SK-N-SH (cell line): ENCODE measurements around the gene ACTN4. TPM values are rescaled to one million over a fixed set of nuclear protein-coding genes. Genes with fewer than 3 reads are reported as not detected.

Source experiments
- CTCF ChIA-PET: fragments of 300-600, 350-600 bp; formaldehyde crosslinking; extraction: SDS; loops from one replicate; lab custom pipeline; 2021; lab: Yijun Ruan, JAX
- POLR2A ChIA-PET: fragments of 350-600 bp; sonication (Branson Sonifier 250); formaldehyde crosslinking; extraction: SDS; loops from one replicate; lab custom pipeline; 2020; ENCODE audit warnings: antibody characterized with exemption, inconsistent platforms; lab: Yijun Ruan, JAX
- DNase-seq: peaks from one replicate; pipeline ENCODE4 v3.0.0; 2012
- H2AFZ ChIP-seq: fragments of 200-600 bp; sonication (generic); 2 replicates; pipeline ENCODE4 v1.8.1; 2016; ENCODE audit warnings: antibody characterized with exemption, mild to moderate bottlenecking, low read depth
- H3F3A ChIP-seq: fragments of 200-600 bp; sonication (generic); replicated peaks from 2 replicates; pipeline ENCODE3; 2016; ENCODE audit warnings: antibody characterized with exemption, mild to moderate bottlenecking; ENCODE audit not compliant: insufficient read depth
- H3K27ac ChIP-seq, 2 experiments: fragments of 200-500 bp in 1 of 2; fragments of 200-600 bp in 1 of 2; sonication (Bioruptor generic) in 1 of 2; sonication (generic), shearing (Covaris generic) in 1 of 2; 2 replicates each; pipeline versions ENCODE4 v1.5.1 to v1.6.1; 2014 to 2016; ENCODE audit warnings: low read depth in 2 of 2, inconsistent platforms in 1 of 2, low read length in 1 of 2, mild to moderate bottlenecking in 1 of 2, mixed read lengths in 1 of 2
- H3K27me3 ChIP-seq: fragments of 200-600 bp; sonication (generic), shearing (Covaris generic); 2 replicates; pipeline ENCODE4 v1.6.1; 2016; ENCODE audit warnings: mixed run types; ENCODE audit not compliant: insufficient read depth
- H3K36me3 ChIP-seq, 2 experiments: fragments of 200-500 bp in 1 of 2; fragments of 200-600 bp in 1 of 2; sonication (Bioruptor generic) in 1 of 2; sonication (generic) in 1 of 2; replicated peaks in 1 of 2; 2 replicates each; pipeline versions ENCODE3 to v1.5.1; 2014 to 2016; ENCODE audit warnings: low read length in 1 of 2, mild to moderate bottlenecking in 1 of 2; ENCODE audit not compliant: insufficient read depth in 2 of 2, control insufficient read depth in 1 of 2
- H3K4me1 ChIP-seq, 2 experiments: fragments of 200-500 bp in 1 of 2; fragments of 200-600 bp in 1 of 2; sonication (Bioruptor generic) in 1 of 2; sonication (generic), shearing (Covaris generic) in 1 of 2; 2 replicates each; pipeline versions ENCODE4 v1.5.1 to v1.6.1; 2014 to 2016; ENCODE audit warnings: low read depth in 1 of 2, low read length in 1 of 2, mixed run types in 1 of 2; ENCODE audit not compliant: insufficient read depth in 2 of 2, control insufficient read depth in 1 of 2
- H3K4me2 ChIP-seq: fragments of 200-600 bp; sonication (generic), shearing (Covaris generic); 2 replicates; pipeline ENCODE4 v1.6.1; 2017; ENCODE audit warnings: mixed run types
- H3K4me3 ChIP-seq, 2 experiments: fragments of 200-500 bp in 1 of 2; fragments of 200-600 bp in 1 of 2; sonication (Bioruptor generic) in 1 of 2; sonication (generic), shearing (Covaris generic) in 1 of 2; 2 replicates each; pipeline versions ENCODE4 v1.5.1 to v1.8.1; 2014 to 2016; ENCODE audit warnings: low read depth in 2 of 2, inconsistent platforms in 1 of 2, low read length in 1 of 2, mild to moderate bottlenecking in 1 of 2, mixed read lengths in 1 of 2, moderate library complexity in 1 of 2
- H3K79me2 ChIP-seq: fragments of 200-600 bp; sonication (generic); 2 replicates; pipeline ENCODE4 v1.8.1; 2017; ENCODE audit warnings: mild to moderate bottlenecking; ENCODE audit not compliant: insufficient read depth
- H3K9ac ChIP-seq: fragments of 200-600 bp; sonication (generic); 2 replicates; pipeline ENCODE4 v1.6.1; 2017; ENCODE audit warnings: mixed run types
- H3K9me2 ChIP-seq: fragments of 200-600 bp; sonication (generic); 2 replicates; pipeline ENCODE4 v1.6.1; 2017; ENCODE audit warnings: mixed run types
- H3K9me3 ChIP-seq: fragments of 200-600 bp; sonication (generic); 2 replicates; pipeline ENCODE4 v1.6.1; 2017; ENCODE audit warnings: mixed run types, mild to moderate bottlenecking, moderate library complexity
- H4K20me1 ChIP-seq: fragments of 200-600 bp; sonication (generic); 2 replicates; pipeline ENCODE4 v1.6.1; 2017; ENCODE audit warnings: mild to moderate bottlenecking, mixed run types; ENCODE audit not compliant: insufficient read depth
- CTCF ChIP-seq: fragments of 200-600 bp; sonication (generic); IDR thresholded peaks from 2 replicates; pipeline ENCODE4 v1.6.1; 2017; ENCODE audit warnings: antibody characterized with exemption, mild to moderate bottlenecking, moderate library complexity
- GABPA ChIP-seq: IDR thresholded peaks from 2 replicates; pipeline ENCODE4 v1.4.0; 2012; ENCODE audit warnings: low read depth, mild to moderate bottlenecking
- NFIC ChIP-seq: IDR thresholded peaks from 2 replicates; pipeline ENCODE4 v1.4.0; 2012; ENCODE audit warnings: borderline replicate concordance
- NRF1 ChIP-seq: IDR thresholded peaks from 2 replicates; pipeline ENCODE4 v1.6.1; 2012; ENCODE audit warnings: low read depth, mild to moderate bottlenecking, low read length
- PBX3 ChIP-seq: IDR thresholded peaks from 2 replicates; pipeline ENCODE4; 2012
- POLR2AphosphoS5 ChIP-seq: IDR thresholded peaks from 2 replicates; pipeline ENCODE4 v1.6.1; 2012; ENCODE audit warnings: low read depth, low read length
- RAD21 ChIP-seq: IDR thresholded peaks from 2 replicates; pipeline ENCODE4 v1.6.1; 2012; ENCODE audit warnings: mild to moderate bottlenecking, low read length
- RCOR1 ChIP-seq: fragments of 150-350 bp; IDR thresholded peaks from 2 replicates; pipeline ENCODE4 v1.6.1; 2017; ENCODE audit warnings: antibody characterized with exemption, low read length
- RXRA ChIP-seq: IDR thresholded peaks from 2 replicates; pipeline ENCODE4 v1.4.0; 2012; ENCODE audit warnings: low read depth, mild to moderate bottlenecking, borderline replicate concordance
- SIN3A ChIP-seq: IDR thresholded peaks from 2 replicates; pipeline ENCODE4 v1.6.1; 2012; ENCODE audit warnings: low read depth, mild to moderate bottlenecking, low read length, moderate library complexity, borderline replicate concordance
- SMC3 ChIP-seq: IDR thresholded peaks from 2 replicates; pipeline ENCODE4 v1.6.1; 2012; ENCODE audit warnings: low read depth, low read length, improper control_type of control experiment
- TAF1 ChIP-seq: IDR thresholded peaks from 2 replicates; pipeline ENCODE4 v1.6.1; 2012; ENCODE audit warnings: low read depth, mild to moderate bottlenecking, low read length, moderate library complexity, borderline replicate concordance
- TCF12 ChIP-seq: IDR thresholded peaks from 2 replicates; pipeline ENCODE4 v1.4.0; 2012
- USF1 ChIP-seq: IDR thresholded peaks from 2 replicates; pipeline ENCODE4 v1.4.0; 2012; ENCODE audit warnings: low read depth, borderline replicate concordance
- ZBTB33 ChIP-seq: IDR thresholded peaks from 2 replicates; pipeline ENCODE4 v1.4.0; 2012; ENCODE audit warnings: low read depth, borderline replicate concordance
- WGBS: methylation state at CpG from one replicate; pipeline ENCODE4 v1.1.6; 2017; ENCODE audit warnings: low lambda C conversion rate; 5-methylcytosine and 5-hydroxymethylcytosine counted together
- polyA plus RNA-seq, 3 experiments: library from polyadenylated mRNA; depleted of rRNA; stranded (reverse); fragments of >200 nt; gene quantifications; 2 replicates each; pipeline ENCODE4 v1.2.3, GENCODE V29; 2012

Gene ACTN4
- polyA plus RNA-seq, 1 of the 3 experiments (the other 2 are of a cell fraction), result 598 TPM

- Histone ChIP-seq H3K4me2 (no peak overlapping the region), H3K4me3 (no peak overlapping the region; a peak in 1 of 4 replicates), H3F3A (peaks cover 5% of the 10 kb centered on the region), H4K20me1 (no peaks in the 10 kb centered on the region), H3K9ac (no peak overlapping the region), H2AFZ (no peak overlapping the region), H3K27me3 (no peaks in the 10 kb centered on the region), H3K36me3 (peaks cover 24 to 31% of the 10 kb centered on the region in 2 experiments), H3K9me3 (no peaks in the 10 kb centered on the region), H3K4me1 (no peaks in the 10 kb centered on the region), H3K27ac (no peak overlapping the region), H3K79me2 (peaks cover 5% of the 10 kb centered on the region; the same call in 1 of the 2 replicates), H3K9me2 (no peaks in the 10 kb centered on the region)
- DNase-seq, result peak; percentile 87
- POLR2A ChIA-PET, result interaction anchor here (1.0 to 1.3 kb wide), 4 partner anchors 13 to 232 kb away, joined by 3 to 8 read pairs (median 5); partner anchors contain the start of gene FAM98C
- TF ChIP-seq SMC3 (peak; percentile 88), RAD21 (peak; percentile 71), CTCF (peak; percentile 91), GABPA (no peak), PBX3 (no peak), TAF1 (no peak), NRF1 (no peak)
- CTCF ChIA-PET, result interaction anchor here (0.6 to 8.7 kb wide), 47 partner anchors 8 to 763 kb away, joined by 3 to 73 read pairs (median 4); partner anchors contain the start of genes ACTN4, EIF3K, FAM98C and MRPS12
- 66% methylated on average over 14 of the region's 17 CpGs for WGBS
Measured at GRCh38 chr19:38634757-38635482, 12.5 kb upstream of the ACTN4 start.

GRCh38 chr19:38635483-38636399 lies 11.7 kb upstream of the ACTN4 start:
- Histone ChIP-seq H3K36me3 (peaks cover 24 to 27% of the 10 kb centered on the region in 2 experiments), H3K79me2 (peaks cover 5% of the 10 kb centered on the region; the same call in 1 of the 2 replicates), H3K27ac (no peak overlapping the region), H3K4me3 (no peak overlapping the region), H3K9me2 (no peaks in the 10 kb centered on the region), H2AFZ (no peak overlapping the region), H3K27me3 (no peaks in the 10 kb centered on the region), H3K9me3 (no peaks in the 10 kb centered on the region), H3K9ac (no peak overlapping the region), H3K4me1 (no peaks in the 10 kb centered on the region), H3F3A (peaks cover 5% of the 10 kb centered on the region), H3K4me2 (no peak overlapping the region), H4K20me1 (no peaks in the 10 kb centered on the region)
- POLR2A ChIA-PET, result interaction anchor here (1.3 kb wide), 1 partner anchor 158 kb away, joined by 4 read pairs; no protein-coding TSS in a partner anchor
- CTCF ChIA-PET, result interaction anchor here (0.7 to 8.7 kb wide), 22 partner anchors 7 to 291 kb away, joined by 3 to 73 read pairs (median 4); partner anchors contain the start of genes ACTN4, EIF3K and FAM98C
- whole genome bisulfite sequencing, result 92% methylated on average over 14 of the region's 17 CpGs
- DNase-seq, result no peak
- TF ChIP-seq NFIC, result no peak
- TF ChIP-seq ZBTB33, result no peak
- TF ChIP-seq RCOR1, result no peak
- no peak for TF ChIP-seq SIN3A
- TF ChIP-seq RAD21, result no peak
- no peak for TF ChIP-seq TCF12
- no peak for TF ChIP-seq TAF1
- TF ChIP-seq POLR2AphosphoS5, result no peak
- no peak for TF ChIP-seq USF1
- TF ChIP-seq RXRA, result no peak
- TF ChIP-seq SMC3, result no peak
